GM12891 (cell line): ENCODE results near the gene MPZL1.

ENCODE experiments used
- PAX5 ChIP-seq: IDR thresholded peaks from 2 replicates; pipeline ENCODE4 v1.6.1; 2011; ENCODE audit warnings: low read length, moderate library complexity, mild to moderate bottlenecking; ENCODE audit not compliant: insufficient read depth, severe bottlenecking
- POLR2A ChIP-seq: IDR thresholded peaks from 2 replicates; pipeline ENCODE4 v1.6.1; 2011; ENCODE audit warnings: low read depth, low read length, control low read depth
- POLR2AphosphoS5 ChIP-seq: IDR thresholded peaks from 2 replicates; pipeline ENCODE4 v1.6.1; 2011; ENCODE audit warnings: low read depth, low read length, control low read depth
- POU2F2 ChIP-seq: IDR thresholded peaks from 2 replicates; pipeline ENCODE4 v1.6.1; 2011; ENCODE audit warnings: low read depth, mild to moderate bottlenecking, control low read depth, low read length, moderate library complexity
- SPI1 ChIP-seq: IDR thresholded peaks from 2 replicates; pipeline ENCODE4 v1.6.1; 2011; ENCODE audit warnings: low read depth, low read length, control low read depth
- TAF1 ChIP-seq: IDR thresholded peaks from 2 replicates; pipeline ENCODE4 v1.6.1; 2011; ENCODE audit warnings: low read depth, low read length, control low read depth

DNA sequence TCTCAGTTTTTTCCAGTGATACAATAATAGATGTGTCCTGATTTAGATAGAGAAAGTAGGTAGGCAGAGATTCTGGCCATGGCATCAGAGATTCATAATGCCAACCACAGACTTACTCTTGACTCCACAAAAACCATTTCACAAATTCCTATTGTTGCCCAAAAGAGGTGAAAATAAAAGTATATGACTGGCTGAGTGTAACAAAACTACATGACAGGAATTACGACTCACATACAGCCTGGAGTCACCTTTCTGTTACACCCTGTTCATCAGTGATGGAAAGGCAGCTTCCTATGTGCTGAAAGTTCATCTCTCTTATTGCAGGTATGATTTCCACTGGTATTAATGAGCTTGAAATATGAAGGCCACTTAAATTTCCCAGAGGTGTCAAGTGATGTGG is 72.3 kb downstream of the MPZL1 start:
- TF ChIP-seq POLR2A: no peak
- no peak for TF ChIP-seq POU2F2
- no peak for TF ChIP-seq POLR2AphosphoS5
- no peak for TF ChIP-seq SPI1
- TF ChIP-seq TAF1: no peak
- no peak for TF ChIP-seq PAX5
